Vagina (tissue), 2 donors: ENCODE results near the gene KRT4.

Experiments
- CTCF ChIP-seq, 3 experiments: fragments of 450-650 bp in 2 of 3; fragments of 200-600 bp in 1 of 3; sonication (generic) in 1 of 3; IDR thresholded peaks; one replicate each; pipeline ENCODE4 v1.5.1; 2017 to 2019; ENCODE audit warnings: antibody characterized with exemption in 3 of 3, mild to moderate bottlenecking in 2 of 3, moderate library complexity in 2 of 3
- POLR2A ChIP-seq, 2 donors: fragments of 450-650 bp; IDR thresholded peaks; one replicate each; pipeline ENCODE4 v1.6.1; 2017; ENCODE audit warnings: antibody characterized with exemption in 2 of 2, mild to moderate bottlenecking in 2 of 2, moderate library complexity in 2 of 2
- POLR2AphosphoS5 ChIP-seq, 2 donors: sonication (generic); formaldehyde crosslinking; IDR thresholded peaks; one replicate each; pipeline ENCODE4 v1.9.0; 2017; ENCODE audit warnings: antibody characterized with exemption in 2 of 2, mild to moderate bottlenecking in 2 of 2, low read depth in 1 of 2; ENCODE audit not compliant: insufficient read depth in 1 of 2

DNA sequence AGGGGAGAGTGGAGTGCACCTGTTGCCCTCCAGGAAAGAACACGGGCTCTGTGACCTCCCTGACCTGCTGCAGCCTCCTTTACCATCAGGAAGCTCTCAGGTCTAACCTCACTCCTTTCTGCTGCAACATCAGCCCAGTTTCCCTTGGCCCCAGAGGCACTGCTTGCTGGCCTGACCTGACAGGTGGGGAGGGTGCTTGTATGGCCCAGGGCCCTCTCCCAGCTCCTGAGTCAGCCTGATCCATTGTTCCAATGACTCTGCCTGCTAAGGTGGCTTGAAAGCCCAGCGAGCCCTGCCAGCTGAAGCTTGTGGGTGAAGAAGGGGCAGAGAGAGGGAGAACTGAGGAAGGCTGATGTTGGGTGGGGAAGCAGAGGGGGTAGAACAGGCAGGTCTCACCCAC lies 48.1 kb upstream of the KRT4 start:
- TF ChIP-seq CTCF (IDR thresholded peaks at IDR 0.05) (no peak), POLR2A (IDR thresholded peaks at IDR 0.05) (no peak), POLR2AphosphoS5 (IDR thresholded peaks at IDR 0.05; ENCODE audit: insufficient read depth in 1 of 2, low read depth in 1 of 2) (no peak)
